ENCODE results near the gene ZNF236.

DNA sequence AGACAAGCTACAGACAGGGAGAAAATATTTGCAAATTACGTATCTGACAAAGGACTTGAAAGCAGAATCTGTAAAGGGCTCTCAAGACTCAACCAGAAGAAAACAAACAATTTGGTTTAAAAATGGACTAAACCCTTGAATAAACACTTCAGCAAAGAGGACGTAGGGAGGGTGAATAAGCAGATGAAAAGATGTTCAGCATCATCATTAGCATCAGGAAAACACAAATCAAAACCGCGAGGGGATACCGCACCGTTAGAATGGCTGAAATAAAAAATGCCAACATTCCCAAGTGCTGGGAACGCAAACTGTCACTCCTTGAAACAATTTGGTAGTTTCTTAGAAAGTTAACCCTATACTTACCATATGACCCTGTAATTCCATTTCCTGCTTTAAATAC lies 173.5 kb downstream of the ZNF236 start:
- TF ChIP-seq, protein P1, sequence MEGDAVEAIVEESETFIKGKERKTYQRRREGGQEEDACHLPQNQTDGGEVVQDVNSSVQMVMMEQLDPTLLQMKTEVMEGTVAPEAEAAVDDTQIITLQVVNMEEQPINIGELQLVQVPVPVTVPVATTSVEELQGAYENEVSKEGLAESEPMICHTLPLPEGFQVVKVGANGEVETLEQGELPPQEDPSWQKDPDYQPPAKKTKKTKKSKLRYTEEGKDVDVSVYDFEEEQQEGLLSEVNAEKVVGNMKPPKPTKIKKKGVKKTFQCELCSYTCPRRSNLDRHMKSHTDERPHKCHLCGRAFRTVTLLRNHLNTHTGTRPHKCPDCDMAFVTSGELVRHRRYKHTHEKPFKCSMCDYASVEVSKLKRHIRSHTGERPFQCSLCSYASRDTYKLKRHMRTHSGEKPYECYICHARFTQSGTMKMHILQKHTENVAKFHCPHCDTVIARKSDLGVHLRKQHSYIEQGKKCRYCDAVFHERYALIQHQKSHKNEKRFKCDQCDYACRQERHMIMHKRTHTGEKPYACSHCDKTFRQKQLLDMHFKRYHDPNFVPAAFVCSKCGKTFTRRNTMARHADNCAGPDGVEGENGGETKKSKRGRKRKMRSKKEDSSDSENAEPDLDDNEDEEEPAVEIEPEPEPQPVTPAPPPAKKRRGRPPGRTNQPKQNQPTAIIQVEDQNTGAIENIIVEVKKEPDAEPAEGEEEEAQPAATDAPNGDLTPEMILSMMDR (conservative IDR thresholded peaks at IDR 0.05 in 1 of 2, IDR thresholded peaks at IDR 0.05 in 1 of 2; ENCODE audit: low read depth in 1 of 2, low read length in 2 of 2) = no peak
- TF ChIP-seq EZH2 (IDR thresholded peaks at IDR 0.05; ENCODE audit: low read length, missing control alignments) = no peak

Data from fibroblast of lung (primary cell).